GM18951 (cell line): Measurements from ENCODE around the gene HBEGF.
A peak's percentile ranks its signal among the peaks of the same experiment; 100 is the strongest.

Source experiments
- POLR2A ChIP-seq: IDR thresholded peaks from 4 replicates; pipeline ENCODE4 v1.6.1; 2011; ENCODE audit warnings: mild to moderate bottlenecking; ENCODE audit not compliant: insufficient read length, insufficient read depth; ENCODE audit errors: extremely low read depth
- in situ Hi-C: fragments of 300-500 bp; cut with MboI; formaldehyde crosslinking; loops from one replicate; pipeline ENCODE4 v1.12.0; 2022; ENCODE audit warnings: low sequenced_read_pairs, mixed read lengths, inconsistent platforms; ENCODE audit not compliant: unreplicated experiment

The HBEGF gene

GRCh38 chr5:140346348-140347221 lies at the start of gene HBEGF:
TSS of gene HBEGF (minus strand) at chr5:140346603. CDS start at chr5:140346328, 275 bp downstream.
- peak; percentile 66 for TF ChIP-seq POLR2A

GRCh38 chr5:140393738-140394137 lies 47.3 kb upstream of the HBEGF start:
- in situ Hi-C loops = no loop called here
- no peak for TF ChIP-seq POLR2A

More at GRCh38 chr5:140346348-140347221, at the start of gene HBEGF:
- in situ Hi-C loops = no loop called here

GRCh38 chr5:140391732-140392131 lies 45.3 kb upstream of the HBEGF start:
- in situ Hi-C loops = no loop called here
- no peak for TF ChIP-seq POLR2A

GRCh38 chr5:140391312-140391711 lies 44.9 kb upstream of the HBEGF start:
- TF ChIP-seq POLR2A = no peak
- in situ Hi-C loops = no loop called here

- no peak for TF ChIP-seq POLR2A
- in situ Hi-C loops = no loop called here
These were observed 41.6 kb upstream of the HBEGF start for GRCh38 chr5:140388052-140388451.

GRCh38 chr5:140383300-140383699 lies 36.9 kb upstream of the HBEGF start:
- TF ChIP-seq POLR2A = no peak
- in situ Hi-C loops = no loop called here

GRCh38 chr5:140382866-140383265 lies 36.5 kb upstream of the HBEGF start:
- in situ Hi-C loops = no loop called here
- TF ChIP-seq POLR2A = no peak

- no peak for TF ChIP-seq POLR2A
- in situ Hi-C loops = no loop called here
These were observed 35.6 kb upstream of the HBEGF start for GRCh38 chr5:140381972-140382371.

GRCh38 chr5:140381351-140381750 lies 34.9 kb upstream of the HBEGF start:
- no peak for TF ChIP-seq POLR2A
- in situ Hi-C loops = no loop called here

- in situ Hi-C loops = no loop called here
These were observed 26.6 kb upstream of the HBEGF start for GRCh38 chr5:140372971-140373487.

GRCh38 chr5:140371356-140372151 lies 25.2 kb upstream of the HBEGF start:
- TF ChIP-seq POLR2A = no peak
- in situ Hi-C loops = no loop called here

More at GRCh38 chr5:140372971-140373487, 26.6 kb upstream of the HBEGF start:
- TF ChIP-seq POLR2A = no peak

GRCh38 chr5:140367256-140368013 lies 21.0 kb upstream of the HBEGF start:
- TF ChIP-seq POLR2A = no peak
- in situ Hi-C loops = loop anchor here (10.0 kb wide), 1 partner anchor 347 kb away; no protein-coding TSS in a partner anchor
